Uterus (tissue), 4 donors: ENCODE results near the gene TEX11. TPM values are rescaled to one million over a fixed set of nuclear protein-coding genes. Genes with fewer than 3 reads are reported as not detected.

Source experiments
- DNase-seq, 2 donors: peaks; one replicate each; pipeline ENCODE4 v3.0.0-alpha.2; 2019 to 2020
- H3K27ac ChIP-seq, 2 donors: fragments of 200-600 bp; sonication (generic); 1 replicate in 1 of 2; 2 replicates in 1 of 2; pipeline ENCODE4 v1.5.1; 2016 to 2018
- H3K27me3 ChIP-seq, 2 donors: fragments of 200-600 bp; sonication (generic); one replicate each; pipeline ENCODE4 v1.5.1; 2018 to 2019; ENCODE audit warnings: control low read depth in 1 of 2
- H3K36me3 ChIP-seq, 2 donors: fragments of 200-600 bp; sonication (generic); one replicate each; pipeline ENCODE4 v1.5.1; 2019; ENCODE audit warnings: control low read depth in 1 of 2
- H3K4me1 ChIP-seq, 2 donors: fragments of 200-600 bp; sonication (generic); one replicate each; pipeline ENCODE4 v1.5.1; 2018 to 2019; ENCODE audit warnings: control low read depth in 1 of 2
- H3K4me3 ChIP-seq, 2 donors: fragments of 200-600 bp; sonication (generic); 1 replicate in 1 of 2; 2 replicates in 1 of 2; pipeline ENCODE4 v1.5.1; 2018 to 2019; ENCODE audit warnings: mild to moderate bottlenecking in 1 of 2
- H3K9me3 ChIP-seq, 2 donors: fragments of 200-600 bp; sonication (generic); one replicate each; pipeline ENCODE4 v1.5.1; 2019; ENCODE audit warnings: control low read depth in 1 of 2
- POLR2A ChIP-seq, 2 donors: fragments of 450-650 bp; IDR thresholded peaks; one replicate each; pipeline ENCODE4 v1.6.1; 2016; ENCODE audit warnings: antibody characterized with exemption in 2 of 2, mild to moderate bottlenecking in 1 of 2, moderate library complexity in 1 of 2
- intact Hi-C: fragments of 100-400 bp; cut with DNase I; formaldehyde crosslinking; loops from one replicate; pipeline ENCODE4 v1.15.1; 2023; ENCODE audit warnings: low total_unique reads
- total RNA-seq, 4 donors: library from RNA; depleted of rRNA in 3 of 4; stranded (reverse); fragments of >200 nt in 3 of 4; gene quantifications; one replicate each; pipeline versions ENCODE4 v1.1.0 to v1.2.4, GENCODE V29; 2014 to 2023
- TF ChIP-seq, protein P1 (sequence below), 4 experiments: fragments of 200-600 bp in 2 of 4; fragments of 450-650 bp in 2 of 4; sonication (generic) in 2 of 4; IDR thresholded peaks; one replicate each; pipeline ENCODE4 v1.5.1; 2016 to 2019; ENCODE audit warnings: antibody characterized with exemption in 4 of 4, mild to moderate bottlenecking in 2 of 4, moderate library complexity in 1 of 4
- donor health status: DM: yes; HTN: yes; CAD: no.

TEX11 gene
- under 1 TPM in 1 of 4 donors, not detected in 3; 0.35 TPM for total RNA-seq

DNA sequence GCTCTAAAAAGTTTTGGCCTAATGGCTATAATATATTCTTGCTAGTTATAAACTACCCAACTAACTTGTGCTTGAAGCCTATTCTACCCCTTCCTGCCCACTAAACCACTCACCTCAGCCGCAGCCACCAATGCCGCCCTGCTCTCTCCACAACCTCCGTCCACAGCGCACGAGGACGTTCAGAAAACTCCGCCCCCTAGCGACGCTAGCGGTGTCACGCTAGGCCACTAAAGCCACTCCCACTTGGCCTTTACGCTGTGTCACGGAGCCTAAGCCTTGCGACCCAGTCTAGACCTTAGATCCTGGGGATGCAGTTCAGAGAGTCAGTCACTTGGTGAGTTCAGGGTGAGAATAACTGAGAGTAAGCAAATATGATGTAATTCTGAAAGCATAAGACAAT lies at the start of gene TEX11:
Gene TEX11, minus strand, starts transcription at position 171 of the 400 bp plus-strand sequence. CDS start 922 bp downstream, outside the sequence.
- Histone ChIP-seq H3K27ac (no peak within 1 kb of the TSS), H3K27me3 (no peaks in the 10 kb centered on the region), H3K4me1 (no peaks in the 10 kb centered on the region), H3K4me3 (no peak within 1 kb of the TSS), H3K36me3 (no peaks in the 10 kb centered on the region), H3K9me3 (no peaks in the 10 kb centered on the region)
- no peak for DNase-seq
- intact Hi-C loops, result no loop called here
- TF ChIP-seq, protein P1, sequence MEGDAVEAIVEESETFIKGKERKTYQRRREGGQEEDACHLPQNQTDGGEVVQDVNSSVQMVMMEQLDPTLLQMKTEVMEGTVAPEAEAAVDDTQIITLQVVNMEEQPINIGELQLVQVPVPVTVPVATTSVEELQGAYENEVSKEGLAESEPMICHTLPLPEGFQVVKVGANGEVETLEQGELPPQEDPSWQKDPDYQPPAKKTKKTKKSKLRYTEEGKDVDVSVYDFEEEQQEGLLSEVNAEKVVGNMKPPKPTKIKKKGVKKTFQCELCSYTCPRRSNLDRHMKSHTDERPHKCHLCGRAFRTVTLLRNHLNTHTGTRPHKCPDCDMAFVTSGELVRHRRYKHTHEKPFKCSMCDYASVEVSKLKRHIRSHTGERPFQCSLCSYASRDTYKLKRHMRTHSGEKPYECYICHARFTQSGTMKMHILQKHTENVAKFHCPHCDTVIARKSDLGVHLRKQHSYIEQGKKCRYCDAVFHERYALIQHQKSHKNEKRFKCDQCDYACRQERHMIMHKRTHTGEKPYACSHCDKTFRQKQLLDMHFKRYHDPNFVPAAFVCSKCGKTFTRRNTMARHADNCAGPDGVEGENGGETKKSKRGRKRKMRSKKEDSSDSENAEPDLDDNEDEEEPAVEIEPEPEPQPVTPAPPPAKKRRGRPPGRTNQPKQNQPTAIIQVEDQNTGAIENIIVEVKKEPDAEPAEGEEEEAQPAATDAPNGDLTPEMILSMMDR (IDR thresholded peaks at IDR 0.05), result no peak
- no peak for TF ChIP-seq POLR2A (IDR thresholded peaks at IDR 0.05)

- Histone ChIP-seq H3K27ac (no peak overlapping the region), H3K4me1 (no peaks in the 10 kb centered on the region)
- TF ChIP-seq, protein P1 (IDR thresholded peaks at IDR 0.05), result no peak
These were observed 46.4 kb upstream of the TEX11 start for GRCh38 chrX:70954871-70955270.

DNA sequence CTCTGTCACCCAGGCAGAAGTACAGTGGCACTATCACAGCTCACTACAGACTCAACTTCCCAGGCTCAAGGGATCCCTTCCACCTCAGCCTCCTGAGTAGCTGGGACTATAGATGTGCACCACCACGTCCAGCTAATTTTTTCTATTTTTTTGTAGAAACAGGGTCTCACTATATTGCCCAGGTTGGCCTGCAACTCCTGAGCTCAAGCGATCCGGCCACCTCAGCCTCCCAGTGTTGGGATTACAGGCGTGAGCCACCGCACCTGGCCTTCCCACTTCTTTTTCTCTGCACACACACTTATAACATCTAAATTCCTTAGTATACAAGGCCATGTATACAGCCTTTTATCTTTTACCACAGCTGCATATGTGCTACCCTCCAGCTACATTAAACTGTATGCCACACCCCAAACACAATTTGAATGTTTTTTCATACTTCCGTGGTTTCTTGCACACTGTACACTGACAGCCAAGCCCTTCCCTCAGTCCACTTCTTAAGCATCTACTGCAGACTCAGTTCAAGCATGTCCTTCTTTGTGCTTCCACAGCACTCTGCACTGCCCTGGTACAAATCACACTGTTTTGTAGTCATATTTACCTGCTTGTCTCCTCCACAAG lies 15.9 kb upstream of the TEX11 start:
- no peak overlapping the region for H3K27ac ChIP-seq
- no peak for TF ChIP-seq POLR2A (IDR thresholded peaks at IDR 0.05)
- TF ChIP-seq, protein P1 (IDR thresholded peaks at IDR 0.05), result no peak
- H3K9me3 ChIP-seq, result no peaks in the 10 kb centered on the region
- H3K4me1 ChIP-seq, result no peaks in the 10 kb centered on the region
- no peaks in the 10 kb centered on the region for H3K36me3 ChIP-seq
- intact Hi-C loops, result no loop called here
- H3K4me3 ChIP-seq, result no peak overlapping the region
- no peak for DNase-seq
- H3K27me3 ChIP-seq, result no peaks in the 10 kb centered on the region

More at GRCh38 chrX:70954871-70955270, 46.4 kb upstream of the TEX11 start:
- intact Hi-C loops, result no loop called here
- Histone ChIP-seq H3K9me3 (no peaks in the 10 kb centered on the region), H3K36me3 (no peaks in the 10 kb centered on the region), H3K4me3 (no peak overlapping the region), H3K27me3 (no peaks in the 10 kb centered on the region)
- DNase-seq, result no peak

DNA sequence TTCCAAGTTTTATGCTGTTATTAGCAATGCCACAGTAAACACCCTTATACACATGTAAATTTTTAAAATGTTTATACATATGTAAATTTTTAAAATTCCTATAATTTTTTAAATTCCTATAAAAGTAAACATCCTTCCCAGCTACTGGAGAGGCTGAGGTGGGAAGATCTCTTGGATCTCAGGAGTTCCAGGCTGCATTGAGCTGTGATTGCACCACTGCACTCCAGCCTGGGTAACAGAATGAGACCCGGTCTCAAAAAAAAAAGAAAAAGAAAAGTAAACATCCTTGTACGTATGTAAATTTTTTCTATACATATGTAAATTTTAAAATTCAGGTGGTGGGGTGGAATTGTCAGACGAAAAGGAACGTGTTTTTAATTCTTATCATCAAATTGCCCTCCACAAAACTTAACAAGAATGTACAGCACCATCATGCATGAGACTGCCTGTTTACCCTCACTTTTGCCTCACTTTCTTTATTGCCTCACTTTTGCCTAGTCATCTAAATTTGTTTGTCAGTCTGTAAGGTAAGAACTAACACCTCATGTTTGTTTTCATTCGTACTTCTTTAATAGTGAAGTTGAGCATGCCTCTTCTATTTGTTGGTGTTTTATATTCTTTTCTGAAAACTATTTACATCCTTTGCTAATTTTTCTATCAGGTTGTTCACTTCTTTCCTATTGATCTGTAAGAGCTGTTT lies 14.4 kb upstream of the TEX11 start:
- intact Hi-C loops, result no loop called here
- Histone ChIP-seq H3K4me3 (no peak overlapping the region), H3K9me3 (no peaks in the 10 kb centered on the region), H3K4me1 (no peaks in the 10 kb centered on the region), H3K36me3 (no peaks in the 10 kb centered on the region), H3K27ac (no peak overlapping the region), H3K27me3 (no peaks in the 10 kb centered on the region)
- no peak for TF ChIP-seq POLR2A (IDR thresholded peaks at IDR 0.05)
- TF ChIP-seq, protein P1 (IDR thresholded peaks at IDR 0.05), result no peak
- no peak for DNase-seq

- Histone ChIP-seq H3K4me3 (no peak overlapping the region), H3K4me1 (no peaks in the 10 kb centered on the region), H3K27ac (no peak overlapping the region), H3K27me3 (no peaks in the 10 kb centered on the region), H3K36me3 (no peaks in the 10 kb centered on the region), H3K9me3 (no peaks in the 10 kb centered on the region)
- DNase-seq, result no peak
- intact Hi-C loops, result no loop called here
- TF ChIP-seq, protein P1 (IDR thresholded peaks at IDR 0.05), result no peak
- TF ChIP-seq POLR2A (IDR thresholded peaks at IDR 0.05), result no peak
These were observed 13.3 kb upstream of the TEX11 start for GRCh38 chrX:70921709-70922352.
